BLaER1 treated with 17β-estradiol and CSF1 and Interleukin-3, amounts not matched to agents 10 nM and 100 nM (cell line): ENCODE measurements around the gene SPDYE6.
"Not testable (repeated sequence)": the region's sequence is repeated elsewhere in the genome, so short reads cannot be mapped to it uniquely, and the experiment has no call there.

Experiments used
- H3K27ac ChIP-seq, 11 experiments: shearing (Covaris generic); formaldehyde crosslinking; 2 replicates each; pipeline ENCODE4 v1.8.1; 2022
- H3K27me3 ChIP-seq, 11 experiments: shearing (Covaris generic); formaldehyde crosslinking; 2 replicates each; pipeline ENCODE4 v1.8.1; 2022
- H3K36me3 ChIP-seq, 11 experiments: shearing (Covaris generic); formaldehyde crosslinking; 2 replicates each; pipeline ENCODE4 v1.8.1; 2022
- H3K4me1 ChIP-seq, 10 experiments: shearing (Covaris generic); formaldehyde crosslinking; 2 replicates each; pipeline ENCODE4 v1.8.1; 2022
- H3K4me2 ChIP-seq, 11 experiments: shearing (Covaris generic); formaldehyde crosslinking; 2 replicates each; pipeline ENCODE4 v1.8.1; 2022
- H3K4me3 ChIP-seq, 10 experiments: shearing (Covaris generic); formaldehyde crosslinking; 2 replicates each; pipeline ENCODE4 v1.8.1; 2022
- H3K9ac ChIP-seq, 11 experiments: shearing (Covaris generic); formaldehyde crosslinking; 2 replicates each; pipeline ENCODE4 v1.8.1; 2022
- H3K9me3 ChIP-seq, 11 experiments: shearing (Covaris generic); formaldehyde crosslinking; replicated peaks in 1 of 11; 2 replicates each; pipeline ENCODE4 v1.8.1; 2022
- H4K20me1 ChIP-seq, 11 experiments: shearing (Covaris generic); formaldehyde crosslinking; 2 replicates each; pipeline ENCODE4 v1.8.1; 2022
- Cebpa-rat ChIP-seq, 11 experiments: shearing (Covaris generic); IDR thresholded peaks; 2 replicates each; pipeline ENCODE4 v1.8.1; 2022

Gene SPDYE6

GRCh38 chr7:102326157-102326889 is 29.9 kb downstream of the SPDYE6 start:
- Histone ChIP-seq H3K27ac (no peak overlapping the region), H3K4me1 (peaks cover 12 to 60% (median 41%) of the 10 kb centered on the region in 10 experiments), H3K4me3 (no peak overlapping the region), H3K27me3 (peaks cover 0 to 8% (median 6%) of the 10 kb centered on the region in 11 experiments; a peak in 11 of 22 replicates), H4K20me1 (peaks cover 0 to 6% (median 0%) of the 10 kb centered on the region in 11 experiments; a peak in 3 of 22 replicates), H3K36me3 (peaks cover 0 to 9% (median 0%) of the 10 kb centered on the region in 11 experiments; a peak in 2 of 22 replicates), H3K9ac (no peak overlapping the region), H3K4me2 (no peak overlapping the region), H3K9me3 (no peaks in the 10 kb centered on the region)
- TF ChIP-seq Cebpa-rat (IDR thresholded peaks at IDR 0.05): no peak

- H3K27me3 ChIP-seq: peaks cover 0 to 15% (median 12%) of the 10 kb centered on the region in 11 experiments; a peak in 11 of 22 replicates
- H3K4me1 ChIP-seq: peaks cover 18 to 65% (median 48%) of the 10 kb centered on the region in 10 experiments
- not testable (repeated sequence) for H3K27ac ChIP-seq, H3K4me3 ChIP-seq, H3K9ac ChIP-seq, H3K9me3 ChIP-seq, H3K4me2 ChIP-seq
- H4K20me1 ChIP-seq: peaks cover 0 to 18% (median 5%) of the 10 kb centered on the region in 11 experiments; a peak in 13 of 22 replicates
- peaks cover 0 to 15% (median 4%) of the 10 kb centered on the region in 11 experiments; a peak in 13 of 22 replicates for H3K36me3 ChIP-seq
Observed at GRCh38 chr7:102325106-102325505, 31.1 kb downstream of the SPDYE6 start.

DNA sequence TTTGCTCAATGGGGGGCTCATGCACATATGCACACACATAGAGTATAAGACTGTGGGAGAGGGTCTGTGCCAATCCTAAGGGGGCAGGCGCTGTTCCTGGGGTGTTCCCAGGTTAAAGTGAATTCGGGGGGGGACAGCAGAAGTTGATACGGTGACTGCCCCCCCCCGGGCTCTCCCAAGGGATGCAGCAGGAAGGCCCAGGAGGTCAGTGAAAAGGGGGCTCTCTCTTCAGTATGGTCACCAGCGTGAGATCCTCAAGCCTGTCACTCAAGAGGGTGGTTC is 32.4 kb downstream of the SPDYE6 start:
- Histone ChIP-seq H3K36me3 (peaks cover 10 to 28% (median 16%) of the 10 kb centered on the region in 11 experiments; a peak in 20 of 22 replicates), H3K4me3 (no peak overlapping the region), H3K27me3 (peaks cover 0 to 15% (median 12%) of the 10 kb centered on the region in 11 experiments; a peak in 11 of 22 replicates), H3K9me3 (no peaks in the 10 kb centered on the region), H3K4me1 (peaks cover 18 to 67% (median 50%) of the 10 kb centered on the region in 10 experiments), H3K9ac (no peak overlapping the region), H3K4me2 (no peak overlapping the region), H4K20me1 (peaks cover 0 to 31% (median 11%) of the 10 kb centered on the region in 11 experiments; a peak in 15 of 22 replicates), H3K27ac (no peak overlapping the region)
- TF ChIP-seq Cebpa-rat (IDR thresholded peaks at IDR 0.05): no peak

GRCh38 chr7:102322202-102322715 is 34.0 kb downstream of the SPDYE6 start:
- H3K36me3 ChIP-seq: peaks cover 24 to 44% (median 32%) of the 10 kb centered on the region in 11 experiments
- H3K9ac ChIP-seq: peak overlapping the region in 3 of 11 experiments; percentile 37 to 54 (median 49); a peak in 2 of 22 replicates
- peaks cover 0 to 46% (median 11%) of the 10 kb centered on the region in 11 experiments; a peak in 15 of 22 replicates for H4K20me1 ChIP-seq
- peaks cover 14 to 67% (median 50%) of the 10 kb centered on the region in 10 experiments for H3K4me1 ChIP-seq
- no peak overlapping the region for H3K4me3 ChIP-seq
- no peak overlapping the region; a peak in 1 of 22 replicates for H3K27ac ChIP-seq
- H3K4me2 ChIP-seq: peak overlapping the region; percentile 69 to 88 (median 78); a peak in 20 of 22 replicates
- no peaks in the 10 kb centered on the region for H3K9me3 ChIP-seq
- no peak for TF ChIP-seq Cebpa-rat (IDR thresholded peaks at IDR 0.05)
- peaks cover 0 to 15% (median 12%) of the 10 kb centered on the region in 11 experiments; a peak in 11 of 22 replicates for H3K27me3 ChIP-seq

- peaks cover 28 to 50% (median 37%) of the 10 kb centered on the region in 11 experiments for H3K36me3 ChIP-seq
- no peaks in the 10 kb centered on the region for H3K9me3 ChIP-seq
- peaks cover 14 to 61% (median 47%) of the 10 kb centered on the region in 10 experiments for H3K4me1 ChIP-seq
- H3K27me3 ChIP-seq: peaks cover 0 to 15% (median 12%) of the 10 kb centered on the region in 11 experiments; a peak in 11 of 22 replicates
- H3K27ac ChIP-seq: peak overlapping the region in 8 of 11 experiments; percentile 24 to 58 (median 51); a peak in 14 of 22 replicates
- peak overlapping the region in 5 of 10 experiments; percentile 13 to 38 (median 24); a peak in 3 of 20 replicates for H3K4me3 ChIP-seq
- peak overlapping the region; percentile 25 to 62 (median 47); a peak in 19 of 22 replicates for H3K9ac ChIP-seq
- peaks cover 0 to 53% (median 11%) of the 10 kb centered on the region in 11 experiments; a peak in 15 of 22 replicates for H4K20me1 ChIP-seq
- peak overlapping the region; percentile 62 to 88 (median 78) for H3K4me2 ChIP-seq
- TF ChIP-seq Cebpa-rat (IDR thresholded peaks at IDR 0.05): no peak
Observed at GRCh38 chr7:102321351-102322201, 34.7 kb downstream of the SPDYE6 start.

DNA sequence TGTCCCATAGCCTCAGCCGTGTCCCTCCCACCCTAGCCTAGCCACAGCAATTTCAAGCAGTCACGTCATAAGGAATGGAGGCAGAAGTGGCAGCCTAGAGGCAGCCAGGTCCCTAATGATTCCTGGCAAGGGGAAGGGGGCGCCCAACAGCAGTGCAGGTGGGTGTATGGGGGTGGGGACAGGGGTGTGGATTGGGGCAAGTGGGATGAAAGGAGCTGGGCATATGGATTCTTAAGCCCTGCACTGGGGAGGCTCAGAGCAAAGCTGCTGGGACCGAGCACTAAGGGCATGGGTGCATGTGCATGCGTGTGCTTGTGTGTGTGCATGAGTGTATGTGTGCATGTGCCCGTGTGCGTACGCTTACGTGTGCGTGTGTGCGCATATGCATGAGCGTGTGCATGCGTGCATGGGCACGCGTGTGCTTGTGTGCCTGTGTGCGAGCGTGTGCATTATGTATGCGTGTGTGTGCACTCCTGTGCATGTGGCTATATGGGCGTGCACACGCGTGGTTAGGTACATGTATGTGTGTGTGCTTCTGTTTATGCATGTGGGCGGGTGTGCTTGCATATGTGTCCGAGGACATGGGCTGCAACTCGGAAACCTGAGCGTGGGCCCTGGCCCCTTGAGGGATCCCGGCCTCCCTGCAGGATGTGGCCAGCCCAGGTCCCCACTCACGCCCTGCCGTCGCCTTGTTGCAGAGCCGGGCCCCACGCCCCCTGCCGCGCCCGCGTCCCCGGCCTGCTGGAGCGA is 35.5 kb downstream of the SPDYE6 start:
- H3K27me3 ChIP-seq: peaks cover 0 to 15% (median 12%) of the 10 kb centered on the region in 11 experiments; a peak in 11 of 22 replicates
- H3K9me3 ChIP-seq: no peaks in the 10 kb centered on the region

DNA sequence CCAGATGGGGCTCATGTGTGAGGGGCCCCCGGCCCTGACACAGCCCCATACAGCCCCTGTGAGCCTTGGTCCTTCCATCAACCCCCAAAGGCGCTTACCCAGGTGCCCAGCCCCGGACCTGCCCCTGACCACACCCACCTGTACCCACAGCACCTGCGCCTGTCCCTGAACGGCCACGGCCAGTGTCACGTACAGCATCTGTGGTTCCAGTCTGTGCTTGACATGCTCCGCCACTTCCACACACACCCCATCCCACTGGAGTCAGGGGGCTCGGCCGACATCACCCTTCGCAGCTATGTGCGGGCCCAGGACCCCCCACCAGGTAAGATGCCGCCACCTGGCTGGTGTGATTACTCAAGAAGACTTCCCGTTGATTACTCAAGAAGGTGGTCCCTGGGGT is 36.1 kb downstream of the SPDYE6 start:
- no peak for TF ChIP-seq Cebpa-rat (IDR thresholded peaks at IDR 0.05)
- peaks cover 0 to 15% (median 12%) of the 10 kb centered on the region in 11 experiments; a peak in 11 of 22 replicates for H3K27me3 ChIP-seq

More for the DNA sequence above, 35.5 kb downstream of the SPDYE6 start:
- peak overlapping the region in 1 of 11 experiments; percentile 54; a peak in 1 of 22 replicates for H3K27ac ChIP-seq
- peaks cover 0 to 60% (median 11%) of the 10 kb centered on the region in 11 experiments; a peak in 15 of 22 replicates for H4K20me1 ChIP-seq
- peaks cover 14 to 60% (median 47%) of the 10 kb centered on the region in 10 experiments for H3K4me1 ChIP-seq
- peaks cover 28 to 58% (median 42%) of the 10 kb centered on the region in 11 experiments for H3K36me3 ChIP-seq
- peak overlapping the region; percentile 62 to 88 (median 78) for H3K4me2 ChIP-seq
- no peak for TF ChIP-seq Cebpa-rat (IDR thresholded peaks at IDR 0.05)
- peak overlapping the region in 7 of 11 experiments; percentile 25 to 61 (median 47); a peak in 8 of 22 replicates for H3K9ac ChIP-seq
- H3K4me3 ChIP-seq: peak overlapping the region in 3 of 10 experiments; percentile 16 to 26 (median 24); a peak in 2 of 20 replicates

More for the DNA sequence above, 36.1 kb downstream of the SPDYE6 start:
- H3K4me3 ChIP-seq: no peak overlapping the region
- H3K4me2 ChIP-seq: peak overlapping the region in 8 of 11 experiments; percentile 31 to 85 (median 56); a peak in 14 of 22 replicates
- H3K9ac ChIP-seq: no peak overlapping the region
- H3K36me3 ChIP-seq: peaks cover 31 to 63% (median 44%) of the 10 kb centered on the region in 11 experiments
- H3K9me3 ChIP-seq: no peaks in the 10 kb centered on the region
- peaks cover 0 to 60% (median 11%) of the 10 kb centered on the region in 11 experiments; a peak in 15 of 22 replicates for H4K20me1 ChIP-seq
- H3K27ac ChIP-seq: no peak overlapping the region
- peaks cover 14 to 60% (median 47%) of the 10 kb centered on the region in 10 experiments for H3K4me1 ChIP-seq
